OCI-LY3 (cell line): Measurements from ENCODE around the gene CNNM1.

ENCODE experiments used
- H2AFZ ChIP-seq: fragments of 200-600, 300-600 bp; shearing (Covaris generic); 2 replicates; pipeline ENCODE4 v1.6.0; 2014; ENCODE audit warnings: antibody characterized with exemption, low read depth, low read length
- H3K27ac ChIP-seq: fragments of 200-600, 300-600 bp; sonication (generic); 2 replicates; pipeline ENCODE4 v1.5.1; 2014; ENCODE audit warnings: mild to moderate bottlenecking, low read length, moderate library complexity, mixed read lengths
- H3K27me3 ChIP-seq: fragments of 200-600, 300-600 bp; sonication (generic); 2 replicates; pipeline ENCODE4 v1.6.1; 2014; ENCODE audit warnings: low read depth, low read length, mixed read lengths
- H3K36me3 ChIP-seq: fragments of 200-600, 300-600 bp; sonication (generic); replicated peaks from 2 replicates; pipeline ENCODE3; 2014; ENCODE audit warnings: low read depth, low read length, mixed read lengths
- H3K4me1 ChIP-seq: fragments of 300-600, 200-600 bp; sonication (generic); 2 replicates; pipeline ENCODE4 v1.6.1; 2014; ENCODE audit warnings: low read length, mixed read lengths
- H3K4me2 ChIP-seq: fragments of 200-600, 300-600 bp; sonication (generic); 2 replicates; pipeline ENCODE4 v1.6.1; 2014; ENCODE audit warnings: low read length, mixed read lengths
- H3K4me3 ChIP-seq: fragments of 300-600, 200-600 bp; sonication (generic); 2 replicates; pipeline ENCODE4 v1.5.1; 2014; ENCODE audit warnings: antibody characterized with exemption, mild to moderate bottlenecking, low read length, moderate library complexity
- H3K79me2 ChIP-seq: fragments of 300-600, 200-600 bp; shearing (Covaris generic); 2 replicates; pipeline ENCODE4 v1.6.1; 2014; ENCODE audit warnings: mild to moderate bottlenecking, low read length, mixed read lengths
- H3K9ac ChIP-seq: fragments of 300-600, 200-600 bp; shearing (Covaris generic); 2 replicates; pipeline ENCODE4 v1.6.0; 2014; ENCODE audit warnings: mild to moderate bottlenecking, low read length, moderate library complexity
- H3K9me3 ChIP-seq: fragments of 200-600, 300-600 bp; shearing (Covaris generic); 2 replicates; pipeline ENCODE4 v1.6.1; 2014; ENCODE audit warnings: low read length, mixed read lengths; ENCODE audit not compliant: insufficient read depth
- H4K20me1 ChIP-seq: fragments of 200-600, 300-600 bp; sonication (generic); 2 replicates; pipeline ENCODE4 v1.6.1; 2016; ENCODE audit warnings: low read length, mixed read lengths; ENCODE audit not compliant: insufficient read depth
- EZH2phosphoT487 ChIP-seq: fragments of 200-600 bp; shearing (Covaris generic); IDR thresholded peaks from 2 replicates; pipeline ENCODE4 v1.6.1; 2018; ENCODE audit warnings: antibody characterized with exemption, mixed run types, low read depth
- TF ChIP-seq, protein P1 (sequence below): fragments of 200-600, 300-600 bp; sonication (generic); IDR thresholded peaks from 2 replicates; pipeline ENCODE4 v1.5.1; 2014; ENCODE audit warnings: antibody characterized with exemption, low read length, low read depth

The CNNM1 gene

GRCh38 chr10:99419688-99420087 lies 90.5 kb downstream of the CNNM1 start:
- TF ChIP-seq, protein P1, sequence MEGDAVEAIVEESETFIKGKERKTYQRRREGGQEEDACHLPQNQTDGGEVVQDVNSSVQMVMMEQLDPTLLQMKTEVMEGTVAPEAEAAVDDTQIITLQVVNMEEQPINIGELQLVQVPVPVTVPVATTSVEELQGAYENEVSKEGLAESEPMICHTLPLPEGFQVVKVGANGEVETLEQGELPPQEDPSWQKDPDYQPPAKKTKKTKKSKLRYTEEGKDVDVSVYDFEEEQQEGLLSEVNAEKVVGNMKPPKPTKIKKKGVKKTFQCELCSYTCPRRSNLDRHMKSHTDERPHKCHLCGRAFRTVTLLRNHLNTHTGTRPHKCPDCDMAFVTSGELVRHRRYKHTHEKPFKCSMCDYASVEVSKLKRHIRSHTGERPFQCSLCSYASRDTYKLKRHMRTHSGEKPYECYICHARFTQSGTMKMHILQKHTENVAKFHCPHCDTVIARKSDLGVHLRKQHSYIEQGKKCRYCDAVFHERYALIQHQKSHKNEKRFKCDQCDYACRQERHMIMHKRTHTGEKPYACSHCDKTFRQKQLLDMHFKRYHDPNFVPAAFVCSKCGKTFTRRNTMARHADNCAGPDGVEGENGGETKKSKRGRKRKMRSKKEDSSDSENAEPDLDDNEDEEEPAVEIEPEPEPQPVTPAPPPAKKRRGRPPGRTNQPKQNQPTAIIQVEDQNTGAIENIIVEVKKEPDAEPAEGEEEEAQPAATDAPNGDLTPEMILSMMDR = no peak
- no peak for TF ChIP-seq EZH2phosphoT487
- Histone ChIP-seq H3K4me1 (no peaks in the 10 kb centered on the region), H4K20me1 (no peaks in the 10 kb centered on the region), H3K9ac (no peak overlapping the region), H3K27me3 (no peaks in the 10 kb centered on the region), H3K4me2 (no peak overlapping the region), H2AFZ (no peak overlapping the region), H3K36me3 (no peaks in the 10 kb centered on the region), H3K4me3 (no peak overlapping the region), H3K27ac (no peak overlapping the region), H3K79me2 (no peaks in the 10 kb centered on the region), H3K9me3 (no peaks in the 10 kb centered on the region)

- no peak overlapping the region for H3K4me2 ChIP-seq
- H3K27me3 ChIP-seq = no peaks in the 10 kb centered on the region
- no peak overlapping the region for H3K27ac ChIP-seq
- no peaks in the 10 kb centered on the region for H3K4me1 ChIP-seq
- TF ChIP-seq EZH2phosphoT487 = no peak
- TF ChIP-seq, protein P1 = no peak
- no peaks in the 10 kb centered on the region for H4K20me1 ChIP-seq
- H3K79me2 ChIP-seq = no peaks in the 10 kb centered on the region
- H3K9me3 ChIP-seq = no peaks in the 10 kb centered on the region
- H3K9ac ChIP-seq = no peak overlapping the region
- H2AFZ ChIP-seq = no peak overlapping the region
- H3K4me3 ChIP-seq = no peak overlapping the region
- no peaks in the 10 kb centered on the region for H3K36me3 ChIP-seq
Observed at GRCh38 chr10:99421233-99421739, 92.1 kb downstream of the CNNM1 start.

DNA sequence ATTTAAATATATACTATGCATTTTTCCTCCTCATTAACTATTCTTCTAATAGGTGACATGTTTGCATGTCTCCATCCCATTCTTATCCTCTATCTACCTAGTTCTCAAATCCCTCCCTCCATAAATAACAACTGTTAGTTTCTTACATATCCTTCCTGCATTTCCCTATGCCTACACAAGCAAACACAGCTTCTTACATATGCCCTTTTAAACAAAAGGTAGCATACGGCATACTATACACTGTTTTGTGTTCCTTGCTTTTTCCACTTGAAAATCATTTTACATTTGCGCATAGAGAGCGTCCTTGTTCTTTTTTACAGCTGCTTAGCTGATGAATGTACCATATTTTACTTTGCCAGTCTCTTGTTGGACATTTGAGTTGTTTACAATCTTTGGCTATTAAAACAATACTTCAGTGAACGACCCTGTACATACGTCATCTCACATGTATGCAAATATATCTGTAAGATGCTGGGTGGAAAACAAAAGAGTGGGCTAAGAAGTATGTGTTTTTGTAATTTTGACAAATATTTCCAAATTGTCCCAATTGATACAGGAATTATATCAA lies 93.5 kb downstream of the CNNM1 start:
- Histone ChIP-seq H4K20me1 (no peaks in the 10 kb centered on the region), H3K4me3 (no peak overlapping the region), H3K4me2 (no peak overlapping the region), H3K36me3 (no peaks in the 10 kb centered on the region), H2AFZ (no peak overlapping the region), H3K9me3 (no peaks in the 10 kb centered on the region), H3K27ac (no peak overlapping the region), H3K27me3 (no peaks in the 10 kb centered on the region), H3K4me1 (no peaks in the 10 kb centered on the region), H3K79me2 (no peaks in the 10 kb centered on the region), H3K9ac (no peak overlapping the region)
- no peak for TF ChIP-seq EZH2phosphoT487
- TF ChIP-seq, protein P1 = no peak

DNA sequence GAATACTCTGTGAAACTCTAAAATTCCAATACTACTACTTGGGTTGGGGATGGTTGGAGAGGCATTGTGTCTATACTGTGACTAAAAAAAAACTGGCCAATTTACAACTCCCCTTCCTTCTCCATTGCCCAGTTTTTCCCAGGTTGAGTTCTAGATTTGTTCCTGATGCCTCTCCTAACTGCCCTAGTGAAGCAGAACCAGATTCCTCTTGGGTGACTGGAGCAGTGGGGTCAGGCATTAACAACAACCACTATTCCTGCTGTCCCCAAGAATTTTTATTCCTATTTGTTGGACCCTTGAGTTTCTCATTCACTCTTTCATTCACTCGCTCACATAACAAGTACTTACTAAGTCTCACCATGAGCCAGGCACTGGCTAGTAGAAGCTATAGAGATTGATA lies 95.5 kb downstream of the CNNM1 start:
- no peaks in the 10 kb centered on the region for H3K36me3 ChIP-seq
- H3K27ac ChIP-seq = no peak overlapping the region
- no peaks in the 10 kb centered on the region for H4K20me1 ChIP-seq
- peaks cover 4% of the 10 kb centered on the region for H3K4me1 ChIP-seq
- H3K79me2 ChIP-seq = peaks cover 3% of the 10 kb centered on the region
- H3K9me3 ChIP-seq = no peaks in the 10 kb centered on the region
- TF ChIP-seq, protein P1 = no peak
- TF ChIP-seq EZH2phosphoT487 = no peak
- H2AFZ ChIP-seq = no peak overlapping the region
- no peaks in the 10 kb centered on the region for H3K27me3 ChIP-seq
- no peak overlapping the region for H3K4me3 ChIP-seq
- no peak overlapping the region for H3K4me2 ChIP-seq
- H3K9ac ChIP-seq = no peak overlapping the region
